GM06990 (cell line): ENCODE data around the gene HERC6.
"Not testable (repeated sequence)": the region's sequence is repeated elsewhere in the genome, so short reads cannot be mapped to it uniquely, and the experiment has no call there.

Source experiments
- DNase-seq: peaks from one replicate; pipeline ENCODE4 v3.0.0-alpha.2; 2011; ENCODE audit not compliant: insufficient read length; ENCODE audit errors: extremely low read depth
- H3K27me3 ChIP-seq: replicated peaks from 2 replicates; pipeline ENCODE4 v1.6.0; 2011; ENCODE audit warnings: low read length; ENCODE audit not compliant: control insufficient read depth, insufficient read depth
- H3K36me3 ChIP-seq: 2 replicates; pipeline ENCODE4 v1.5.1; 2011; ENCODE audit warnings: low read length; ENCODE audit not compliant: control insufficient read depth, insufficient read depth
- H3K4me3 ChIP-seq: replicated peaks from 2 replicates; pipeline ENCODE4 v1.5.1; 2011; ENCODE audit warnings: low read depth, mild to moderate bottlenecking, control low read depth, low read length
- CTCF ChIP-seq: IDR thresholded peaks from 2 replicates; pipeline ENCODE4 v1.5.1; 2011; ENCODE audit warnings: low read length, control low read depth, mild to moderate bottlenecking, inconsistent platforms; ENCODE audit not compliant: insufficient read depth, poor library complexity, severe bottlenecking

Gene HERC6

GRCh38 chr4:88443486-88443885, 64.8 kb downstream of the HERC6 start:
- DNase-seq, result no peak
- no peaks in the 10 kb centered on the region for H3K27me3 ChIP-seq
- TF ChIP-seq CTCF, result no peak
- H3K36me3 ChIP-seq, result no peaks in the 10 kb centered on the region; the same call in 1 of the 2 replicates
- H3K4me3 ChIP-seq, result no peak overlapping the region

GRCh38 chr4:88445252-88445651, 66.6 kb downstream of the HERC6 start:
- Histone ChIP-seq H3K36me3 (no peaks in the 10 kb centered on the region; the same call in 1 of the 2 replicates), H3K27me3 (no peaks in the 10 kb centered on the region), H3K4me3 (no peak overlapping the region)
- no peak for TF ChIP-seq CTCF
- no peak for DNase-seq

GRCh38 chr4:88446124-88446523, 67.5 kb downstream of the HERC6 start:
- no peaks in the 10 kb centered on the region for H3K27me3 ChIP-seq
- no peak for TF ChIP-seq CTCF
- no peak overlapping the region for H3K4me3 ChIP-seq
- no peaks in the 10 kb centered on the region; the same call in 1 of the 2 replicates for H3K36me3 ChIP-seq
- DNase-seq, result no peak

- no peak overlapping the region for H3K4me3 ChIP-seq
- H3K36me3 ChIP-seq, result no peaks in the 10 kb centered on the region
- no peak for TF ChIP-seq CTCF
- H3K27me3 ChIP-seq, result no peaks in the 10 kb centered on the region
- no peak for DNase-seq
These were observed 68.9 kb downstream of the HERC6 start for GRCh38 chr4:88447371-88448095.

- H3K27me3 ChIP-seq, DNase-seq, H3K36me3 ChIP-seq, H3K4me3 ChIP-seq: not testable (repeated sequence)
These were observed 69.6 kb downstream of the HERC6 start for GRCh38 chr4:88448211-88448765.

- Histone ChIP-seq H3K27me3 (no peaks in the 10 kb centered on the region), H3K36me3 (no peaks in the 10 kb centered on the region), H3K4me3 (no peak overlapping the region)
- DNase-seq, result no peak
- no peak for TF ChIP-seq CTCF
These were observed 70.2 kb downstream of the HERC6 start for GRCh38 chr4:88448889-88449288.
